HUDEP-2 (cell line): ENCODE data around the gene CEACAM4.

ENCODE experiments used
- DNase-seq, 76 experiments: peaks; one replicate each; lab custom pipeline; 2025; ENCODE audit not compliant: unreplicated experiment in 76 of 76; lab: John Stamatoyannopoulos, UW

CEACAM4 gene

GRCh38 chr19:41617941-41618730, 8.7 kb downstream of the CEACAM4 start:
- no peak for DNase-seq

GRCh38 chr19:41616792-41617621, 9.9 kb downstream of the CEACAM4 start:
- DNase-seq: peak in 13 of 76 experiments; percentile 1 to 38 (median 8)

GRCh38 chr19:41615207-41615606, 11.7 kb downstream of the CEACAM4 start:
- no peak for DNase-seq

GRCh38 chr19:41612483-41612882, 14.4 kb downstream of the CEACAM4 start:
- no peak for DNase-seq

- no peak for DNase-seq
Measured at GRCh38 chr19:41610789-41611188, 16.1 kb downstream of the CEACAM4 start.

- no peak for DNase-seq
Measured at GRCh38 chr19:41607668-41608067, 19.2 kb downstream of the CEACAM4 start.

- DNase-seq: no peak
Measured at GRCh38 chr19:41606215-41606837, 20.5 kb downstream of the CEACAM4 start.

GRCh38 chr19:41604831-41605230, 22.0 kb downstream of the CEACAM4 start:
- no peak for DNase-seq

- no peak for DNase-seq
Measured at GRCh38 chr19:41601771-41602170, 25.1 kb downstream of the CEACAM4 start.

GRCh38 chr19:41599175-41599966, 27.5 kb downstream of the CEACAM4 start:
- no peak for DNase-seq

GRCh38 chr19:41597600-41598041, 29.3 kb downstream of the CEACAM4 start:
- DNase-seq: peak in 61 of 76 experiments; percentile 2 to 80 (median 45)

GRCh38 chr19:41595890-41596280, 31.0 kb downstream of the CEACAM4 start:
- DNase-seq: no peak

- peak in 57 of 76 experiments; percentile 7 to 87 (median 49) for DNase-seq
Measured at GRCh38 chr19:41595258-41595889, 31.5 kb downstream of the CEACAM4 start.

- no peak for DNase-seq
Measured at GRCh38 chr19:41591951-41592562, 34.8 kb downstream of the CEACAM4 start.

GRCh38 chr19:41590936-41591335, 35.9 kb downstream of the CEACAM4 start:
- no peak for DNase-seq

- DNase-seq: no peak
Measured at GRCh38 chr19:41589371-41589770, 37.5 kb downstream of the CEACAM4 start.

GRCh38 chr19:41588497-41589209, 38.2 kb downstream of the CEACAM4 start:
- peak in 20 of 76 experiments; percentile 5 to 41 (median 19) for DNase-seq

GRCh38 chr19:41587838-41588210, 39.0 kb downstream of the CEACAM4 start:
- DNase-seq: no peak
